Activated T-cell treated with anti-CD3 and anti-CD28 coated beads for 1 hour (primary cell): ENCODE data around the gene IL5.
"Not testable (repeated sequence)": the region's sequence is repeated elsewhere in the genome, so short reads cannot be mapped to it uniquely, and the experiment has no call there.

Source experiments
- DNase-seq: peaks from one replicate; pipeline ENCODE4 v3.0.0-alpha.2; 2020; ENCODE audit warnings: low read depth

IL5 gene

GRCh38 chr5:132543472-132544201 is at the start of gene IL5:
TSS of gene IL5 (minus strand) at chr5:132543522. CDS start at chr5:132543478, 44 bp downstream.
- DNase-seq = no peak

GRCh38 chr5:132592521-132592920 is 49.2 kb upstream of the IL5 start:
- no peak for DNase-seq

- DNase-seq = no peak
Measured at GRCh38 chr5:132591145-132591544, 47.8 kb upstream of the IL5 start.

- no peak for DNase-seq
Measured at GRCh38 chr5:132589467-132589866, 46.1 kb upstream of the IL5 start.

GRCh38 chr5:132586063-132586462 is 42.7 kb upstream of the IL5 start:
- DNase-seq = no peak

GRCh38 chr5:132584560-132584959 is 41.2 kb upstream of the IL5 start:
- not testable (repeated sequence) for DNase-seq

- no peak for DNase-seq
Measured at GRCh38 chr5:132576123-132576522, 32.8 kb upstream of the IL5 start.

GRCh38 chr5:132566657-132567056 is 23.3 kb upstream of the IL5 start:
- DNase-seq = no peak

- DNase-seq = not testable (repeated sequence)
Measured at GRCh38 chr5:132564555-132564954, 21.2 kb upstream of the IL5 start.

GRCh38 chr5:132561601-132562000 is 18.3 kb upstream of the IL5 start:
- DNase-seq = no peak

GRCh38 chr5:132559383-132560060 is 16.2 kb upstream of the IL5 start:
- DNase-seq = no peak

GRCh38 chr5:132557478-132558172 is 14.3 kb upstream of the IL5 start:
- peak; percentile 2 for DNase-seq

- peak; percentile 86 for DNase-seq
Measured at GRCh38 chr5:132556763-132557477, 13.6 kb upstream of the IL5 start, which contains the start of gene RAD50. TSS of gene RAD50 (plus strand) at chr5:132556977. CDS start at chr5:132557325, 348 bp downstream.

- no peak for DNase-seq
Measured at GRCh38 chr5:132556153-132556762, 12.9 kb upstream of the IL5 start.

- no peak for DNase-seq
Measured at GRCh38 chr5:132549576-132549975, 6.3 kb upstream of the IL5 start.

GRCh38 chr5:132548834-132549233 is 5.5 kb upstream of the IL5 start:
- DNase-seq = not testable (repeated sequence)

- DNase-seq = no peak
Measured at GRCh38 chr5:132547269-132547668, 3.9 kb upstream of the IL5 start.

GRCh38 chr5:132546108-132546507 is 2.8 kb upstream of the IL5 start:
- no peak for DNase-seq

- no peak for DNase-seq
Measured at GRCh38 chr5:132540764-132541163, 2.6 kb downstream of the IL5 start.

- DNase-seq = no peak
Measured at GRCh38 chr5:132540149-132540548, 3.2 kb downstream of the IL5 start.

GRCh38 chr5:132539716-132540115 is 3.6 kb downstream of the IL5 start:
- DNase-seq = no peak

GRCh38 chr5:132530946-132531345 is 12.4 kb downstream of the IL5 start:
- no peak for DNase-seq
